Brain microvascular endothelial cell (primary cell): ENCODE measurements around the gene SLC17A3.

ENCODE experiments used
- DNase-seq: peaks from one replicate; pipeline ENCODE4 v3.0.0-alpha.2; 2020
- H3K27ac ChIP-seq: fragments of 250-450 bp; sonication (Bioruptor Pico); 2 replicates; pipeline ENCODE4 v1.5.1; 2020; ENCODE audit warnings: mild to moderate bottlenecking, moderate library complexity
- H3K27me3 ChIP-seq: fragments of 250-450 bp; sonication (Bioruptor Pico); replicated peaks from 2 replicates; pipeline ENCODE4 v1.5.1; 2020; ENCODE audit warnings: mild to moderate bottlenecking
- H3K36me3 ChIP-seq: fragments of 250-450 bp; sonication (Bioruptor Pico); replicated peaks from 2 replicates; pipeline ENCODE4 v1.5.1; 2020; ENCODE audit warnings: mild to moderate bottlenecking
- H3K4me3 ChIP-seq: 2 replicates; pipeline ENCODE4 v1.5.1; 2011; ENCODE audit warnings: low read depth, mild to moderate bottlenecking, control low read depth, low read length, moderate library complexity
- CTCF ChIP-seq: IDR thresholded peaks from 2 replicates; pipeline ENCODE4 v1.5.1; 2011; ENCODE audit warnings: low read depth, mild to moderate bottlenecking, moderate library complexity, low read length, control low read depth, inconsistent platforms; ENCODE audit errors: missing control alignments
- in situ Hi-C: cut with HindIII; loops from 2 replicates; pipeline ENCODE4 v1.10.0; 2017; ENCODE audit warnings: low sequenced_read_pairs, low pct_ligation_motif_present

Gene SLC17A3

GRCh38 chr6:25916789-25917490 is 42.9 kb upstream of the SLC17A3 start:
- Histone ChIP-seq H3K27me3 (no peaks in the 10 kb centered on the region), H3K36me3 (no peaks in the 10 kb centered on the region), H3K4me3 (no peak overlapping the region), H3K27ac (no peak overlapping the region)
- in situ Hi-C loops: no loop called here
- TF ChIP-seq CTCF: no peak
- DNase-seq: no peak

GRCh38 chr6:25916330-25916729 is 42.3 kb upstream of the SLC17A3 start:
- H3K36me3 ChIP-seq: no peaks in the 10 kb centered on the region
- in situ Hi-C loops: no loop called here
- H3K27me3 ChIP-seq: no peaks in the 10 kb centered on the region
- H3K27ac ChIP-seq: no peak overlapping the region
- no peak for TF ChIP-seq CTCF
- H3K4me3 ChIP-seq: no peak overlapping the region
- DNase-seq: no peak

- Histone ChIP-seq H3K4me3 (no peak overlapping the region), H3K27me3 (no peaks in the 10 kb centered on the region), H3K27ac (no peak overlapping the region), H3K36me3 (no peaks in the 10 kb centered on the region)
- TF ChIP-seq CTCF: no peak
- in situ Hi-C loops: no loop called here
- DNase-seq: no peak
These were observed 39.7 kb upstream of the SLC17A3 start for GRCh38 chr6:25913741-25914140.

- H3K27me3 ChIP-seq: no peaks in the 10 kb centered on the region
- no peak for TF ChIP-seq CTCF
- in situ Hi-C loops: no loop called here
- no peaks in the 10 kb centered on the region for H3K36me3 ChIP-seq
- H3K4me3 ChIP-seq: no peak overlapping the region
- H3K27ac ChIP-seq: no peak overlapping the region
- DNase-seq: no peak
These were observed 37.3 kb upstream of the SLC17A3 start for GRCh38 chr6:25911351-25911750.

- Histone ChIP-seq H3K27me3 (no peaks in the 10 kb centered on the region), H3K36me3 (no peaks in the 10 kb centered on the region), H3K4me3 (no peak overlapping the region), H3K27ac (no peak overlapping the region)
- no peak for TF ChIP-seq CTCF
- in situ Hi-C loops: no loop called here
- DNase-seq: no peak
These were observed 33.5 kb upstream of the SLC17A3 start for GRCh38 chr6:25907475-25908014.
